Panc1 (cell line): ENCODE measurements around the gene NCAPG2. TPM values are rescaled to one million over a fixed set of nuclear protein-coding genes. Genes with fewer than 3 reads are reported as not detected.

Source experiments
- ATAC-seq: fragments of 200-7000 bp; cut with Tn5 transposase; 2 replicates; pipeline ENCODE4 v1.9.1; 2020; ENCODE audit warnings: mild to moderate bottlenecking, moderate library complexity
- BruUV-seq: library from RNA; stranded (reverse); fragments of 400-500 nt; replicated peaks from 2 replicates; lab custom pipeline; 2021; lab: Mats Ljungman, UMichigan
- CTCF ChIA-PET: fragments of 300-600 bp; sonication (Branson Sonifier 250); formaldehyde crosslinking; loops from one replicate; lab custom pipeline; 2022; ENCODE audit warnings: antibody characterized with exemption; lab: Charles Lee
- POLR2A ChIA-PET: fragments of 300-600 bp; sonication (Branson Sonifier 250); formaldehyde crosslinking; loops from one replicate; lab custom pipeline; 2022; ENCODE audit warnings: antibody characterized with exemption; lab: Charles Lee
- DNase-seq: peaks from one replicate; pipeline ENCODE4 v3.0.0-alpha.2; 2010; ENCODE audit warnings: low read depth, low spot score
- H3K27ac ChIP-seq: 2 replicates; pipeline ENCODE4 v1.5.1; 2011; ENCODE audit warnings: mild to moderate bottlenecking, low read length, inconsistent platforms
- H3K27me3 ChIP-seq: fragments of 200-500 bp; sonication (Bioruptor generic); 2 replicates; pipeline ENCODE4 v1.6.0; 2014; ENCODE audit warnings: low read length, inconsistent platforms; ENCODE audit not compliant: control insufficient read depth, insufficient read depth
- H3K36me3 ChIP-seq: fragments of 200-500 bp; sonication (Bioruptor generic); 2 replicates; pipeline ENCODE4 v1.5.1; 2014; ENCODE audit warnings: inconsistent platforms, mild to moderate bottlenecking, low read length, moderate library complexity; ENCODE audit not compliant: control insufficient read depth, insufficient read depth
- H3K4me1 ChIP-seq: 2 replicates; pipeline ENCODE4 v1.5.1; 2011; ENCODE audit warnings: inconsistent platforms, mild to moderate bottlenecking, low read length, moderate library complexity; ENCODE audit not compliant: control insufficient read depth, insufficient read depth
- H3K4me3 ChIP-seq, 2 experiments: 2 replicates each; pipeline ENCODE4 v1.5.1; 2011 to 2012; ENCODE audit warnings: low read depth in 2 of 2, low read length in 2 of 2, mild to moderate bottlenecking in 2 of 2, inconsistent platforms in 1 of 2, moderate library complexity in 1 of 2
- H3K9me3 ChIP-seq: fragments of 200-500 bp; sonication (Bioruptor generic); 2 replicates; pipeline ENCODE4 v1.5.1; 2014; ENCODE audit warnings: low read depth, mild to moderate bottlenecking, inconsistent platforms, low read length, moderate library complexity; ENCODE audit not compliant: control insufficient read depth, insufficient read depth
- POLR2AphosphoS5 ChIP-seq: IDR thresholded peaks from 2 replicates; pipeline ENCODE4 v1.6.1; 2012; ENCODE audit warnings: mild to moderate bottlenecking, low read depth, low read length, moderate library complexity
- SIN3A ChIP-seq: IDR thresholded peaks from 2 replicates; pipeline ENCODE4 v1.6.1; 2012; ENCODE audit warnings: low read depth, mild to moderate bottlenecking, low read length, moderate library complexity, borderline replicate concordance; ENCODE audit not compliant: insufficient read depth
- TCF7L2 ChIP-seq: IDR thresholded peaks from 2 replicates; pipeline ENCODE4 v1.6.1; 2011; ENCODE audit warnings: mild to moderate bottlenecking, low read depth, low read length, inconsistent platforms
- in situ Hi-C: cut with HindIII; loops from 2 replicates; pipeline ENCODE4 v1.10.0; 2016; ENCODE audit warnings: low sequenced_read_pairs, low pct_unique_long_range_greater_than_20kb
- intact Hi-C: fragments of 100-400 bp; cut with micrococcal nuclease; formaldehyde crosslinking; loops from one replicate; pipeline ENCODE4 v1.10.0; 2022; ENCODE audit not compliant: unreplicated experiment
- total RNA-seq: library from RNA; stranded (reverse); gene quantifications from one replicate; pipeline ENCODE4 v1.2.1, GENCODE V29; 2021; ENCODE audit not compliant: unreplicated experiment
- TF ChIP-seq, protein P1 (sequence below), 2 experiments: IDR thresholded peaks; 2 replicates each; pipeline ENCODE4 v1.6.1; 2011 to 2012; ENCODE audit warnings: low read depth in 2 of 2, control low read depth in 1 of 2, low read length in 1 of 2, mild to moderate bottlenecking in 1 of 2, moderate library complexity in 1 of 2; ENCODE audit not compliant: insufficient read depth in 1 of 2
- TF ChIP-seq, protein P2 (sequence below): fragments of 450-650 bp; IDR thresholded peaks from 2 replicates; pipeline ENCODE4 v1.5.1; 2017; ENCODE audit warnings: mild to moderate bottlenecking

The NCAPG2 gene
- total RNA-seq, 1 experiment from 2014 or later = 81.4 TPM

DNA sequence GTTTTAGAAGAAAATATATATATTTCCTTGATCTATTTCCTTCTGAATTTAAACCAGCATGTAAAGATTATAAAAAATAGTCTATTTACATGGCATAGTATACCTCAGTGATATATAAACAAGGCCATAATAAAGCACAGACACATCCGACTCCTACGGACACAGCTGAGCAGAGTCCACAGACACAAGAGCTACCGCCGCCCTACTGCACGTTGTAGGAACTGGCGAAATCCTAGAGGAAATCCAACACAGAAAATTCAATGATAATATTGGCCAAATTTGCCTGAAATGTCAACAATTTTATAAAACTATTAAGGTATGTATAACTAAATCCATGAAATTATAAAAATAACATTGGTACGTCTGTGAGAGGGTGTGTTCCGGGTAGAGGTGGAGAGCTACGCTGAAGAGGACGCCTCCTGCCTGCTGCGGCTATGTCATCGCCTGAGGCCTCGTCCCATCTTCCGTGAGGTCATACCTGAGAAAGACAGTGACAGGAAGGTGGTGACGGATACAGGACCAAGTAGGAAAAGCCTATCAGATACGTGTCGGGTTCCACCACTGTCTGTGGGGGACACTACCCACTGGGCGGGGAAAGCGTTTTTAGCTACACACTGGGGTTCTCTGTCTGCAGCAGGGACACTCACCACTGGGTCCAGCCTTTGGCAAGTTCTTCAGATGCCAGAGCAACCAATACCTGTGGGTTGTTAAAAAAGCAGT is 29.3 kb upstream of the NCAPG2 start:
- in situ Hi-C loops (no loop called here), intact Hi-C loops (no loop called here)
- Histone ChIP-seq H3K9me3 (no peaks in the 10 kb centered on the region), H3K27ac (no peak overlapping the region), H3K4me1 (no peaks in the 10 kb centered on the region), H3K4me3 (no peak overlapping the region), H3K36me3 (peaks cover 20% of the 10 kb centered on the region), H3K27me3 (no peaks in the 10 kb centered on the region)
- no peak for ATAC-seq
- TF ChIP-seq TCF7L2 (no peak), SIN3A (no peak), POLR2AphosphoS5 (no peak)
- TF ChIP-seq, protein P1, sequence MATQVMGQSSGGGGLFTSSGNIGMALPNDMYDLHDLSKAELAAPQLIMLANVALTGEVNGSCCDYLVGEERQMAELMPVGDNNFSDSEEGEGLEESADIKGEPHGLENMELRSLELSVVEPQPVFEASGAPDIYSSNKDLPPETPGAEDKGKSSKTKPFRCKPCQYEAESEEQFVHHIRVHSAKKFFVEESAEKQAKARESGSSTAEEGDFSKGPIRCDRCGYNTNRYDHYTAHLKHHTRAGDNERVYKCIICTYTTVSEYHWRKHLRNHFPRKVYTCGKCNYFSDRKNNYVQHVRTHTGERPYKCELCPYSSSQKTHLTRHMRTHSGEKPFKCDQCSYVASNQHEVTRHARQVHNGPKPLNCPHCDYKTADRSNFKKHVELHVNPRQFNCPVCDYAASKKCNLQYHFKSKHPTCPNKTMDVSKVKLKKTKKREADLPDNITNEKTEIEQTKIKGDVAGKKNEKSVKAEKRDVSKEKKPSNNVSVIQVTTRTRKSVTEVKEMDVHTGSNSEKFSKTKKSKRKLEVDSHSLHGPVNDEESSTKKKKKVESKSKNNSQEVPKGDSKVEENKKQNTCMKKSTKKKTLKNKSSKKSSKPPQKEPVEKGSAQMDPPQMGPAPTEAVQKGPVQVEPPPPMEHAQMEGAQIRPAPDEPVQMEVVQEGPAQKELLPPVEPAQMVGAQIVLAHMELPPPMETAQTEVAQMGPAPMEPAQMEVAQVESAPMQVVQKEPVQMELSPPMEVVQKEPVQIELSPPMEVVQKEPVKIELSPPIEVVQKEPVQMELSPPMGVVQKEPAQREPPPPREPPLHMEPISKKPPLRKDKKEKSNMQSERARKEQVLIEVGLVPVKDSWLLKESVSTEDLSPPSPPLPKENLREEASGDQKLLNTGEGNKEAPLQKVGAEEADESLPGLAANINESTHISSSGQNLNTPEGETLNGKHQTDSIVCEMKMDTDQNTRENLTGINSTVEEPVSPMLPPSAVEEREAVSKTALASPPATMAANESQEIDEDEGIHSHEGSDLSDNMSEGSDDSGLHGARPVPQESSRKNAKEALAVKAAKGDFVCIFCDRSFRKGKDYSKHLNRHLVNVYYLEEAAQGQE (IDR thresholded peaks at IDR 0.05; ENCODE audit: insufficient read depth in 1 of 2, low read depth in 2 of 2, low read length in 1 of 2) = no peak
- TF ChIP-seq, protein P2, sequence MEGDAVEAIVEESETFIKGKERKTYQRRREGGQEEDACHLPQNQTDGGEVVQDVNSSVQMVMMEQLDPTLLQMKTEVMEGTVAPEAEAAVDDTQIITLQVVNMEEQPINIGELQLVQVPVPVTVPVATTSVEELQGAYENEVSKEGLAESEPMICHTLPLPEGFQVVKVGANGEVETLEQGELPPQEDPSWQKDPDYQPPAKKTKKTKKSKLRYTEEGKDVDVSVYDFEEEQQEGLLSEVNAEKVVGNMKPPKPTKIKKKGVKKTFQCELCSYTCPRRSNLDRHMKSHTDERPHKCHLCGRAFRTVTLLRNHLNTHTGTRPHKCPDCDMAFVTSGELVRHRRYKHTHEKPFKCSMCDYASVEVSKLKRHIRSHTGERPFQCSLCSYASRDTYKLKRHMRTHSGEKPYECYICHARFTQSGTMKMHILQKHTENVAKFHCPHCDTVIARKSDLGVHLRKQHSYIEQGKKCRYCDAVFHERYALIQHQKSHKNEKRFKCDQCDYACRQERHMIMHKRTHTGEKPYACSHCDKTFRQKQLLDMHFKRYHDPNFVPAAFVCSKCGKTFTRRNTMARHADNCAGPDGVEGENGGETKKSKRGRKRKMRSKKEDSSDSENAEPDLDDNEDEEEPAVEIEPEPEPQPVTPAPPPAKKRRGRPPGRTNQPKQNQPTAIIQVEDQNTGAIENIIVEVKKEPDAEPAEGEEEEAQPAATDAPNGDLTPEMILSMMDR = no peak; the same call in 1 of the 2 replicates
- BruUV-seq = no TSS peak
- DNase-seq = no peak
- ChIA-PET CTCF (no interaction called here), POLR2A (no interaction called here)

DNA sequence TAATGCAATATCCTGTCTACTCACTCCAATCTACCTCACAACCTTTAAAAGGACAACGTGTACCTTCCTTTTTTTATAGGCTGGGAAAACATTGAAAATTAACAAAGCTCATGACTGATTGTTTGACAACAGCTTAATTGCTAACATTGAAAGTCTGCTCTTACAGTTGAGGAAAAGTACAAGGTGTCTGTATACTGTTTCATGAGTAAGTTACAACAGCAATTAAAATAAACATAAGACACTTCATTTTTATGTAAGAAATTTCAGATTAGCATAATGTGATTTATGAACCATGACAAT is 28.6 kb upstream of the NCAPG2 start:
- no peak for DNase-seq
- Histone ChIP-seq H3K36me3 (peaks cover 20% of the 10 kb centered on the region), H3K4me1 (no peaks in the 10 kb centered on the region), H3K27me3 (no peaks in the 10 kb centered on the region), H3K9me3 (no peaks in the 10 kb centered on the region), H3K4me3 (no peak overlapping the region), H3K27ac (no peak overlapping the region)
- CTCF ChIA-PET = no interaction called here
- in situ Hi-C loops = no loop called here
- no TSS peak for BruUV-seq
- TF ChIP-seq TCF7L2 (no peak), POLR2AphosphoS5 (no peak), SIN3A (no peak)
- TF ChIP-seq, protein P2 = no peak
- TF ChIP-seq, protein P1 (IDR thresholded peaks at IDR 0.05; ENCODE audit: insufficient read depth in 1 of 2, low read depth in 2 of 2, low read length in 1 of 2) = no peak
- intact Hi-C loops = no loop called here
- POLR2A ChIA-PET = no interaction called here
- ATAC-seq = no peak
